HG03095 (cell line): ENCODE measurements around the gene SOX18.
"Not testable (repeated sequence)": the region's sequence is repeated elsewhere in the genome, so short reads cannot be mapped to it uniquely, and the experiment has no call there.

Source experiments
- ATAC-seq: cut with Tn5 transposase; IDR thresholded peaks from one replicate; pipeline ENCODE4 v1.9.1; 2021; ENCODE audit warnings: moderate library complexity; ENCODE audit not compliant: unreplicated experiment

SOX18 gene

GRCh38 chr20:64049060-64049877 is at the start of gene SOX18:
Gene SOX18 (minus strand): TSS chr20:64049639. CDS start chr20:64049516, 123 bp downstream.
- ATAC-seq = no peak

- no peak for ATAC-seq
These were observed 49.1 kb upstream of the SOX18 start for GRCh38 chr20:64098471-64099013.

GRCh38 chr20:64096535-64096934 is 47.1 kb upstream of the SOX18 start:
- no peak for ATAC-seq

- no peak for ATAC-seq
These were observed 46.5 kb upstream of the SOX18 start for GRCh38 chr20:64095927-64096326.

DNA sequence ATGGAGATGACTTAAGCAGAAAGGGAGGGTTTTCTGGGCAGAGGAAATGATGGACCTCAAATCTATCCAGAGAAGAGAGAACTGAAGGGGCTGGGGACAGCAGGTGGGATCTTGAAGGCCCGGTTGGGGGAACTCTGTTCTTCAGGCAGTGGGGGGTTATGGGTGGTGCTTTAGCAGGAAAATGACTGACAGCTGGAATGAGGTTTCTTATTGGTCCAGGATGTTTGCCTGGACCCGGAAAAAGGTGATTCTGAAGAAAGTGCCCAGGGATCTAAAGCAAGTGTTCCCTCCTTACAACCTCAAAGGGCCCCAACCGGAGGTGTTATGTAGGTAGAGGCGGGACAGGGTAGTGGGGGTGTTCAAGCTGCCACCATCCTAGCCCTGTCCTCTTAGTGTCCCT is 46.0 kb upstream of the SOX18 start:
- ATAC-seq = no peak

DNA sequence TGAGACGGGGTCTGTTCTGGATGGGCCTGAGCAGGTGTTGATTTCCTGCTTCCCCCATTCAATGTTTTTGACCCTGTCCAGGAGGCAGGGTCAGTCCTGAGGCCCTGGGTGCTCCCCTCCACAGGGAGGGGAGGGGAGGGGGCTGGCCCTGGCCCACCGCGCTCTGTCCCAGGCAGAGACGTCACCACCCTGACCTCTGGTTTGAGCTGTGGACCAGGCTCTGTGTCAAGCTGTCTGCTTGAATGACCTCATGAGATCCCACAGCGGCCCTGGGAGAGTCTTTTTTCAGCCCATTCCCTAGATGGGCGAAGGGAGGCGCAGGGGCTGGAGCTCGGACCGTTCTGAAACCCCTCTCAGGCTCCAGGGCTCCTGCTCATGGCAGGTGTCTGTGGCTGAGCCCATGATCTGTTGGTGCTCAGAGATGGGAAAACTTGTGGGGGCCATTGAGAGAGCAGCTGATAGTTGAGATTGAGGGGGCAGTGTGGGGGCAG is 43.6 kb upstream of the SOX18 start:
- no peak for ATAC-seq

DNA sequence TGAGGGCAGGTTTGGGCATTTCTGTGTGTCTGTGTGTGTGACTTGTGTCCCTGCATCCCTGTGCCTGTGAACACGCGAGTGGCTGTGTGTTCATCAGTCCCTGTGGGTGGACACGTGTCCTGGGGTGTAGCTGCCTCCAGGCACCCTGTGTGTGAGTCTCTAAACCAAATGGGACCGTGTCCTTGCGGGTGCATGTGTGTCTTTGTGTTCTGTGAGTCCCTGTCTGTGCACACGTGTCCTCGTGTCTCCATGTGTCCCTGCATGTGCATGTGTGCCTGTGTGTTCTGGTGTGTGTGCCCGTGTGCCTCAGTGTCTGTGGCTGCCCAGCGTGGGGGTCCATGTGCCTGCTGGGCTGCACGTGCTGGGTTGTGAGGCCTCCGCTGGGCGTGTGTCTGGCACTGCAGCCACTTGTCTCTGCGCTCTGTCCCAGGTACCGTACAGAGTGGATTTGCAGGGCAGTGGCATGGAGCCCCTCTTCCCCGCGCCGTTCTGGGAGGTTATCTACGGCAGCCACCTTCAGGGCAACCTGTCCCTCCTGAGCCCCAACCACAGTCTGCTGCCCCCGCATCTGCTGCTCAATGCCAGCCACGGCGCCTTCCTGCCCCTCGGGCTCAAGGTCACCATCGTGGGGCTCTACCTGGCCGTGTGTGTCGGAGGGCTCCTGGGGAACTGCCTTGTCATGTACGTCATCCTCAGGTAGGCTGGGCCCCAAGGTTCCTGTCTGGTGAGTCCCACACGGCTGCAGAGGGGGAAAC is 43.0 kb upstream of the SOX18 start:
- no peak for ATAC-seq

DNA sequence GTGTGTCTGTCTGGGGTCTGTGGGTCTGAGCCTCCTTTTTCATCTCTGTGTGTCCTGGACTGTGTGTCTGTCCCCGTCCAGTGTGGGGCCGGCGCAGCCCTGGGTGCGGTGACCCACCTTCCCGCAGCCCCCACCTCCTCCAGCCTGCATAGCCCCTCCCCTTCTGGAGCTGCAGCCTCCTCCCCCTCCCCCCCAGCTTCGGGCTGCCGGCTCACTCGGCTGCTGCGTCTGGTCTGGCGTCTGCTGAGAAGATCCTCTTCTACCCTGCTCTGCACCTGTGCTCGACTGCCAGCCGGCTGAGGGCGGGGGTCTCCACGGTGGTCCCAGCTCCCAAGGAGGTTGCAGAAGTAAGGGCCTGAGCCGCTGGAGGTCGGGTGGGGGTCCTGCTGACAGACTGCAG is 42.3 kb upstream of the SOX18 start:
- ATAC-seq = no peak

- ATAC-seq = no peak
These were observed 41.9 kb upstream of the SOX18 start for GRCh38 chr20:64091340-64091739.

DNA sequence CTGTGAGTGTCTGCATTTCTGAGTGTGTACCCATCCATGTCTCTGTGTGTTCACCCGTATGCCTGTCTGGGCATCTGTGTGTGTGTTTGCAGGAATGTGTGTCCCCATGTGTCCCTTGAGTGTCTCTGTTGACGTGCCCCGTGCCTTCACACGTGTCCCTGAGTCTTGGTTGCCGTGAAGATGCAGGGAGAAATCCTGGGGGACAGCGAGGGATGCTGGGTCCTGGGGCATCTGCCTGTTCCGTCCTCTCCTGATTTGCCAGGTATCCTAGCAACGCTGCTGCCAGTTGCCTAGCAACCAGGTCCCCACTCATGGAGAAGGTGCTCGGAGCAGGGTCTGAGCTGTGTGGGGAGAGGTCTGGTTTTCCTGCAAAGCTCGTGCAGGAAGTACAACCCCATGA is 40.7 kb upstream of the SOX18 start:
- no peak for ATAC-seq

DNA sequence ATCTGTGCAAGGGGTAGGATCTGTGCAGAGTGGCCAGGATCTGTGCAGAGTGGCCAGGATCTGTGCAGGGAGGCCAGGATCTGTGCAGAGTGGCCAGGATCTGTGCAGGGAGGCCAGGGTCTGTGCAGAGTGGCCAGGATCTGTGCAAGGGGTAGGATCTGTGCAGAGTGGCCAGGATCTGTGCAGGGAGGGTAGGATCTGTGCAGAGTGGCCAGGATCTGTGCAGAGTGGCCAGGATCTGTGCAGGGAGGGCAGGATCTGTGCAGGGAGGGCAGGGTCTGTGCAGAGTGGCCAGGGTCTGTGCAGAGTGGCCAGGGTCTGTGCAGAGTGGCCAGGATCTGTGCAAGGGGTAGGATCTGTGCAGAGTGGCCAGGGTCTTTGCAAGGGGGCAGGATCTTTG is 39.1 kb upstream of the SOX18 start:
- not testable (repeated sequence) for ATAC-seq

DNA sequence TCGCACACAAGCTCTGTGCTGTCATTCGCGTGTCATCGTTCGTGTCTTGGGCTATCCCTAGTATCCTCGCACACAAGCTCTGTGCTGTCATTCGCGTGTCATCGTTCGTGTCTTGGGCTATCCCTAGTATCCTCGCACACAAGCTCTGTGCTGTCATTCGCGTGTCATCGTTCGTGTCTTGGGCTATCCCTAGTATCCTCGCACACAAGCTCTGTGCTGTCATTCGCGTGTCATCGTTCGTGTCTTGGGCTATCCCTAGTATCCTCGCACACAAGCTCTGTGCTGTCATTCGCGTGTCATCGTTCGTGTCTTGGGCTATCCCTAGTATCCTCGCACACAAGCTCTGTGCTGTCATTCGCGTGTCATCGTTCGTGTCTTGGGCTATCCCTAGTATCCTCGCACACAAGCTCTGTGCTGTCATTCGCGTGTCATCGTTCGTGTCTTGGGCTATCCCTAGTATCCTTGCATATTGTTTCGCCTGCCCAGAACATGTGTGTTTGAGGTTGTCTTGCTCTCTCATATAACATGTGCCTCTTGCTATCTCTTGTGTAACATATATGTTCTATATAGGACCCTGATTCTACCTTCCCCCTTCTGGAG is 37.9 kb upstream of the SOX18 start:
- ATAC-seq = not testable (repeated sequence)

GRCh38 chr20:64086801-64087200 is 37.4 kb upstream of the SOX18 start:
- ATAC-seq = no peak

GRCh38 chr20:64084685-64085152 is 35.3 kb upstream of the SOX18 start:
- no peak for ATAC-seq

- no peak for ATAC-seq
These were observed 34.6 kb upstream of the SOX18 start, which contains the start of gene LKAAEAR1 for GRCh38 chr20:64083804-64084684. Gene LKAAEAR1 (minus strand): TSS chr20:64084398. CDS start chr20:64084219, 179 bp downstream.

DNA sequence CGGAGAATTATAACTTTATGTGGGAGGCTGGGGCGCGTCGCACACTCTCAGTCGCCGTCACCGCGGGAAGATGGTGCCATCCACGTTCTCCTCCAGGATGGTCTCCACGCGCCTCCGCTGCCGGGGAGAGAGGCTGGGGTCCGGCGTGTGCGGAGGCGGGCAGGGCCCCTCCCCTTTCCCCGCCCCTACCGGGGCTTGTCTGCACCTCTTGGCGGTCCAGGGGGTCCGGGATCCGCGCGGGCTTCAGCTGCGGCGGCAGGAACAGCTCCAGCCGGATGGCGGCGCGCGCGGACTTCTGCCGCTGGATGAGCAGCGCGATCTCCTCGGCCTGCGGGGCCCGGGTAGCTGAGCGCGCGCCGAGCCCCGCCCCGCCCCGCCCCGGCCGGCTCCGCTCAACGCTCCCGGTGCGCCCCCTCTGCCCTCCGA is 34.0 kb upstream of the SOX18 start:
- no peak for ATAC-seq

DNA sequence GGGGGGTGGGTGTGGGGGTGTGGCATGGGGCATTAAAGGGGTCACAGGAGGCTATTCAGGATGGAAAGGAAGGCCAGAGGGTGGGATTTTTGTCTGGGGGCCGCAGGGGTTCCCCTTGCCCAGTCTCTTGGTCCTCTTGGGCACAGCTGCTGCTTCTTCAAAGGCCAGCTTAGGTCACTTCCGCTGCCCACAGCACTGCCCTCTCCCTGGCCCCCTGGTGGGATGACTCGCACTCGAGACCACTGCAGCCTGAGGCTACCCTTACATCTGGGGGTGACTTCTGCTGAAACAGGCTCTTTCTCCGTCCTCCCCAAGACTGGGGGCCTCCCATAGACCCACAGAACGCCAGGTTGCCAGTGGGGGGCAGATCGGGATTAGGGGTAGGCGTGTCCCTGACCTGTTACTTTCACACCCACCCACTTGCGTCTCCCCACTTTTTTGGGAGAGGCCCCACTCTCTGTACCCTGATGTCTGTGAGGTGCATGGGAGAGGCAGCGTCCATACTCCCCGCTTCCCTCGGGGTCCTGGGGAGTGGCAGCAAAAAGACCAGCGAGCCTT is 33.5 kb upstream of the SOX18 start:
- no peak for ATAC-seq

DNA sequence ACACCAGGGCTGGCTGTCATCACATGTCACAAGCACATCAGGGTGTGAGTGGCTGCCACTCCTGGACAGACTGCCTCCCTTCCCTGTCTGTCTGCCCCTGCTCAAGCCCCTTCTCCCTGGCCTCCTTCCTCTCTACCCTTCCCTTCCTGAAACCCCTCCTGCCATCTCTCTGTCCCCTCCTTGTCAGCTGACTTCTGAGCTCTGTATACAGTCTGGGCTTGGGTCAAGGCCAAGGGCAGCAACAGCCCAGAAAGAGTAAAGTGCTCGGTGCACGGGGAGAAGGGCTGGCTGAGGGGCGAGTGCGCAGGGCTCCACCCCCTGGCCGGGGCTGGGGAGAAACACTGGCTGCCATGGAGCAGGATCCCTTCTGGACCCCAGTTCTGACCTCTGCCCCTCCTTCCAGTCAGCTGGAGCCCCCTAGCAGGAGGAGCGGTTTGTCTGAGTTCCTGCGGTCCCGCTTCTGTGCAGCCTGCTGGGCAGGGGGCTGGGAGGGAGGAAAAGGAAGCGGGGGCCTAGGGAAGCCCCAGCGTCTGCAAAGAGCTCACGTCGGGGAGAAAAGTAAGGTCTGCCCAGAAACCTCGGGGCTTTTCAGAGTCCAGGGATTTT is 32.8 kb upstream of the SOX18 start:
- no peak for ATAC-seq

GRCh38 chr20:64081624-64081964 is 32.2 kb upstream of the SOX18 start:
- ATAC-seq = no peak
